Mononuclear cell (primary cell): ENCODE data around the gene GPRC6A. TPM values are rescaled to one million over a fixed set of nuclear protein-coding genes. Genes with fewer than 3 reads are reported as not detected.
"Not testable (repeated sequence)": the region's sequence is repeated elsewhere in the genome, so short reads cannot be mapped to it uniquely, and the experiment has no call there.

Experiments
- H3K27me3 ChIP-seq: 2 replicates; pipeline ENCODE4 v1.6.0; 2011; ENCODE audit warnings: low read length, control low read depth; ENCODE audit not compliant: insufficient read depth
- H3K4me1 ChIP-seq: 2 replicates; pipeline ENCODE4 v1.5.1; 2011; ENCODE audit warnings: mild to moderate bottlenecking, low read length, control low read depth; ENCODE audit not compliant: insufficient read depth
- H3K4me3 ChIP-seq: 2 replicates; pipeline ENCODE4 v1.5.1; 2011; ENCODE audit warnings: mild to moderate bottlenecking, low read length, moderate library complexity
- H3K9me3 ChIP-seq: 2 replicates; pipeline ENCODE4 v1.5.1; 2011; ENCODE audit warnings: low read depth, mild to moderate bottlenecking, control low read depth, low read length
- total RNA-seq: library from RNA; depleted of rRNA; stranded (reverse); fragments of >200 nt; gene quantifications from one replicate; pipeline ENCODE4 v1.2.3, GENCODE V29; 2012

Gene GPRC6A
- total RNA-seq, 1 donor = not detected

GRCh38 chr6:116827561-116828240 is 1.2 kb downstream of the GPRC6A start:
- Histone ChIP-seq H3K27me3 (no peaks in the 10 kb centered on the region), H3K4me1 (no peaks in the 10 kb centered on the region), H3K4me3 (no peak overlapping the region), H3K9me3 (no peaks in the 10 kb centered on the region)

GRCh38 chr6:116816336-116816735 is 12.5 kb downstream of the GPRC6A start:
- H3K27me3 ChIP-seq, H3K9me3 ChIP-seq, H3K4me3 ChIP-seq, H3K4me1 ChIP-seq: not testable (repeated sequence)

GRCh38 chr6:116812051-116812650 is 16.7 kb downstream of the GPRC6A start:
- Histone ChIP-seq H3K9me3 (peaks cover 14% of the 10 kb centered on the region), H3K4me3 (no peak overlapping the region), H3K27me3 (peaks cover 6% of the 10 kb centered on the region), H3K4me1 (no peaks in the 10 kb centered on the region)

- no peak overlapping the region for H3K4me3 ChIP-seq
- H3K9me3 ChIP-seq = no peaks in the 10 kb centered on the region
- no peaks in the 10 kb centered on the region for H3K27me3 ChIP-seq
- H3K4me1 ChIP-seq = no peaks in the 10 kb centered on the region
Observed at GRCh38 chr6:116801971-116802370, 26.9 kb downstream of the GPRC6A start.

- Histone ChIP-seq H3K27me3 (no peaks in the 10 kb centered on the region), H3K4me3 (no peak overlapping the region)
Observed at GRCh38 chr6:116799945-116800344, 28.9 kb downstream of the GPRC6A start.

GRCh38 chr6:116797585-116797984 is 31.3 kb downstream of the GPRC6A start:
- no peaks in the 10 kb centered on the region for H3K9me3 ChIP-seq
- H3K27me3 ChIP-seq = no peaks in the 10 kb centered on the region
- H3K4me1 ChIP-seq = no peaks in the 10 kb centered on the region
- no peak overlapping the region for H3K4me3 ChIP-seq

More at GRCh38 chr6:116799945-116800344, 28.9 kb downstream of the GPRC6A start:
- H3K9me3 ChIP-seq = no peaks in the 10 kb centered on the region
- H3K4me1 ChIP-seq = no peaks in the 10 kb centered on the region

GRCh38 chr6:116793224-116793623 is 35.7 kb downstream of the GPRC6A start:
- Histone ChIP-seq H3K4me3 (no peak overlapping the region), H3K4me1 (no peaks in the 10 kb centered on the region), H3K9me3 (no peaks in the 10 kb centered on the region), H3K27me3 (no peaks in the 10 kb centered on the region)

GRCh38 chr6:116783852-116784251 is 45.0 kb downstream of the GPRC6A start:
- Histone ChIP-seq H3K9me3 (no peaks in the 10 kb centered on the region), H3K27me3 (peaks cover 6% of the 10 kb centered on the region), H3K4me1 (no peaks in the 10 kb centered on the region), H3K4me3 (no peak overlapping the region)

GRCh38 chr6:116779573-116780164 is 49.2 kb downstream of the GPRC6A start:
- Histone ChIP-seq H3K4me1 (no peaks in the 10 kb centered on the region), H3K4me3 (no peak overlapping the region), H3K9me3 (no peaks in the 10 kb centered on the region), H3K27me3 (peaks cover 6% of the 10 kb centered on the region)

- H3K4me1 ChIP-seq = no peaks in the 10 kb centered on the region
- H3K9me3 ChIP-seq = no peaks in the 10 kb centered on the region
- H3K27me3 ChIP-seq = no peaks in the 10 kb centered on the region
- H3K4me3 ChIP-seq = no peak overlapping the region
Observed at GRCh38 chr6:116773886-116774285, 55.0 kb downstream of the GPRC6A start.

GRCh38 chr6:116772450-116772849 is 56.4 kb downstream of the GPRC6A start:
- H3K4me3 ChIP-seq = no peak overlapping the region

GRCh38 chr6:116767715-116768114 is 61.2 kb downstream of the GPRC6A start:
- Histone ChIP-seq H3K27me3 (peaks cover 51% of the 10 kb centered on the region), H3K4me3 (no peak overlapping the region), H3K4me1 (peaks cover 13% of the 10 kb centered on the region), H3K9me3 (no peaks in the 10 kb centered on the region)

More at GRCh38 chr6:116772450-116772849, 56.4 kb downstream of the GPRC6A start:
- Histone ChIP-seq H3K27me3 (peaks cover 4% of the 10 kb centered on the region), H3K9me3 (no peaks in the 10 kb centered on the region), H3K4me1 (no peaks in the 10 kb centered on the region)

- Histone ChIP-seq H3K4me3 (no peak overlapping the region), H3K27me3 (peaks cover 62% of the 10 kb centered on the region), H3K9me3 (no peaks in the 10 kb centered on the region), H3K4me1 (peaks cover 13% of the 10 kb centered on the region)
Observed at GRCh38 chr6:116766506-116767176, 62.2 kb downstream of the GPRC6A start.

- Histone ChIP-seq H3K4me1 (peaks cover 13% of the 10 kb centered on the region), H3K9me3 (no peaks in the 10 kb centered on the region), H3K27me3 (peaks cover 71% of the 10 kb centered on the region), H3K4me3 (no peak within 1 kb of the TSS)
Observed at GRCh38 chr6:116764961-116765841, 63.7 kb downstream of the GPRC6A start, which contains the start of gene FAM162B. FAM162B (minus strand) TSS chr6:116765719; CDS start chr6:116765576, 143 bp downstream.
